Posterior cingulate gyrus (tissue), 11 donors: ENCODE results near the gene DHRS12.

Experiments used
- DNase-seq, 10 donors: peaks; one replicate each; pipeline versions ENCODE4 v3.0.0 to v3.0.0-alpha.2; 2020 to 2021; ENCODE audit warnings: mixed read lengths in 3 of 10
- intact Hi-C: fragments of 100-400 bp; cut with DNase I; formaldehyde crosslinking; loops from one replicate; pipeline ENCODE4 v1.15.1; 2023

Gene DHRS12

GRCh38 chr13:51734786-51735185, 69.2 kb downstream of the DHRS12 start:
- DNase-seq = no peak
- intact Hi-C loops = loop anchor here (5.0 kb wide), 2 partner anchors 112 to 282 kb away; partner anchors contain the start of gene INTS6

DNA sequence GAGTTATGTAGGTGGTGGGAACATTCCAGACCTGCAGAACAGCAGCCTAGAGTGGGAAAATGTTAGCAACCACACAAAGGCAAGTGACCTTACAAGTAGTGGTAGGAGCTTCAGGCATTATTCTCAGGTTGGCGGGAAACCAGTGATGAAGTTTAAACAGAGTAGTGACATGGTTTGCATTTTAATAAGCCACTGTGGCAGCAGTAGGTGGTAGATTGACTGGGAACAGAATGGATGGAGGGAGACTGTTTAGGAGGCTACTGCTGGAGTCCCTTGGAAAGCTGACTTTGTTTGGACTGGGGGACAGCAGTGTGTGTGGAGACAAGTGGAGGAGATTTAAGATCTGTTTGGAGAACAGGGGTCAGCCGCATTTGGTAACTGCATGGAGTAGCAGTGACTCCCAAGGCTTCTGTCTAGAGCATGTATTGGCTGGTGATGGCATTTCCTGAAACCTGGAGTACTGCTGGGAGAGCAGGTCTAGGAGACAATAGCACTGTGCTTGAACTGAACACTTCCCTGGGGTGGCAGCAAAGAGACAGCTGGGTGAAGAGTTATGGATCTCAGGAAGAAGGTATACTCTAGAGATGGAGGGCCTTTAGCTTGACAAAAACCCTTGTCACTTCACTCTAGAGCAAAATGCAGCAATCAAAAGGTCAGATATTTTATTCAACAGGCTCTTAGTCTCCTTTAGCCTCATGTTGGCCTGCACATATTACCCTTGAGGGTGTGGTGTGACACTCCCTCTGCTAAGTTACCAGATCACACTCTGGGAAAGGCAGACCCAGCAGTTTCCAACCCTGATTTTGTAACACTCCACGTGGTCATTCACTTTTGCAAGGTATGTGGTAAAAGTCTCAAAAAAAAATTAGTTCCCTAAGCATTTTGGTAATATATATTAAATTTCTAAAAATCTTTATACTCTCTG, 70.3 kb downstream of the DHRS12 start:
- intact Hi-C loops = loop anchor here (2.0 to 5.0 kb wide), 3 partner anchors 111 to 281 kb away; partner anchors contain the start of gene INTS6

DNA sequence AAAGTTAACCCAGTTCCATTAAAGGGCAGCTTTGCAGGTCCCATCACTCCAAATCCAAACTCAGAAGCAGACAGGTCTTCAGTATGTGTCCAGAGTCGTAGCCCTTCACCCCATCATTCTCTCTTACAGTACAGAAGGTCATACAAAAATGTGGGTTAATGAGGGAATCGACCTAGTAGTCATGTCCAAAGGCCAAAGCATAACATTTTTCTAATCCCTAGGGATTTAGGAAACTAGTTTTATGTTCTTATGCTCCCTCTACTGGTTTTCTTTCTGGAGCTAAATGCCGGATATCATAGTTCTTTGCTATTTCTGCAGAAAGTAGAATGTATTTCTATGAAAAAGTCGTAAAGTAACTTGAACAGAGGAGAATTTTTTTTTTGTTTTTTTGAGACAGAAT, 72.2 kb downstream of the DHRS12 start:
- no peak for DNase-seq
- intact Hi-C loops = loop anchor here (2.0 to 5.0 kb wide), 3 partner anchors 109 to 279 kb away; partner anchors contain the start of gene INTS6

More for the DNA sequence above, 70.3 kb downstream of the DHRS12 start:
- DNase-seq = no peak

DNA sequence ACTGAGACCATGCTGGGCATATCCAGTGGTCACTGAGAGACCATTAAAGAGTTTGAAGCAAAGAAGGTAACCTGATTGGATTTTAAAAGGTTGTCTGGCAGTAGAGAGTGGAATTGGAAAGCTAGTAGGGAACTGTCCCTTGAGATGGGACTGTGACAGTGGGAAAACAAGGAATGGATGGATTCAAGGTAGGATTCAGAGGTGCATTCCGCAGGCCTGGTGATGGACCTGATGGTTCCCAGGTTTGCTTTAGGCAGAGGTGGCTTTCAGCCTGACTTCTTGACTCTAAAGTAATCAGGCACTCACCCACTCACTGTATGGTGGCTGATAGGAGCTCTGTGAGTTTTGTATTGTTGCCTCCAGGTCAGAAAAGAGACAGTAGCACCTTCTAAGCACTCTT, 73.0 kb downstream of the DHRS12 start:
- intact Hi-C loops = loop anchor here (5.0 kb wide), 2 partner anchors 109 to 279 kb away; partner anchors contain the start of gene INTS6

GRCh38 chr13:51729866-51730553, 74.0 kb downstream of the DHRS12 start:
- DNase-seq = no peak
- intact Hi-C loops = loop anchor here (5.0 kb wide), 2 partner anchors 108 to 278 kb away; partner anchors contain the start of gene INTS6

More for the DNA sequence above, 73.0 kb downstream of the DHRS12 start:
- no peak for DNase-seq

- DNase-seq = peak in 2 of 10 donors; percentile 21 to 81
- intact Hi-C loops = no loop called here
Observed at GRCh38 chr13:51728972-51729371, 75.0 kb downstream of the DHRS12 start.

DNA sequence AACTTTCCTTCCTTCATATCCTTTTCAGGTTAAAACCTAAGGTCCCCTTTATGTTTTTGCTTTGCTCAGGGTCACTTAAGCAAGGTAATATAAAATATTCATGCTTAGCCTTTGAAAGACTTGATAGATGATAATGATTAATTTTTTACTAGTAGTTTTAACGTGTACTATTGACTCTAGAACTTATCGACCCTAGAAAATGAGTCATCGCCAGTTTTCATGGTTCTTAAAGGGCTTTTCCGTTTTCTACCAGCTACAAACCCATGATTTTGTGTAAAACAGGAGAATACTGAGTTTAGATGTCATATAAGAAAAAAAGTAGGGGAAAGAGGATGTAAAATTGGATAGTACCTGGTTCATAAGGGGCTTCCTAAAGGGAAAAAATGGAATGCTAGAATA, 75.7 kb downstream of the DHRS12 start:
- intact Hi-C loops = no loop called here
- DNase-seq = no peak

DNA sequence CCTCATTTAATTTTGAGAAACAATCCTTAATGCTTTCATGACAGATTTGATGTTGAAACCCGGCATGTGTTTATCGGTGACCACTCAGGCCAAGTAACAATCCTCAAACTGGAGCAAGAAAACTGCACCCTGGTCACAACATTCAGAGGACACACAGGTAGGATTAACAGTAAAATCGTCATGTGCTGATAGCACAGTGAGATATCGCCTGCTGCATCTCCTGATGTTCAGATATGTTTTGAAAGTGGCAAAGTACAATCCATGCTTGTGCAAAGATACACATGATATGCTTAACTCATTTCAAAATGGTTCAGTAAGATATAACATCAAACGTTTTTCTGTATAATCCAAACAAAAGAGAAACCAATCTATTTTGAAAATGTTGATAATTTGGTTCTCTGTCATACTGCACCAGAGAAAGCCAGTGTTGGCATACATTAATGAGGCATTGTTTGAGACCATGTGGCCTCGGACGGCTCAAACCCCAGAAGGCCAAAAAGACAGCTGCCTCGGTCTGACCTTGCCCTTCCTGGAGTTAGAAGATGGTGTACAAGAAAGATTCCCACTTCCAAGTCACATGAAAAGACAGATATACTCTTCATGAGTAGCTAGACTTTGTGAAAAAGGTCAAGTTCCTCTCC, 76.2 kb downstream of the DHRS12 start:
- intact Hi-C loops = no loop called here
- peak in 3 of 10 donors; percentile 12 to 87 (median 53) for DNase-seq

DNA sequence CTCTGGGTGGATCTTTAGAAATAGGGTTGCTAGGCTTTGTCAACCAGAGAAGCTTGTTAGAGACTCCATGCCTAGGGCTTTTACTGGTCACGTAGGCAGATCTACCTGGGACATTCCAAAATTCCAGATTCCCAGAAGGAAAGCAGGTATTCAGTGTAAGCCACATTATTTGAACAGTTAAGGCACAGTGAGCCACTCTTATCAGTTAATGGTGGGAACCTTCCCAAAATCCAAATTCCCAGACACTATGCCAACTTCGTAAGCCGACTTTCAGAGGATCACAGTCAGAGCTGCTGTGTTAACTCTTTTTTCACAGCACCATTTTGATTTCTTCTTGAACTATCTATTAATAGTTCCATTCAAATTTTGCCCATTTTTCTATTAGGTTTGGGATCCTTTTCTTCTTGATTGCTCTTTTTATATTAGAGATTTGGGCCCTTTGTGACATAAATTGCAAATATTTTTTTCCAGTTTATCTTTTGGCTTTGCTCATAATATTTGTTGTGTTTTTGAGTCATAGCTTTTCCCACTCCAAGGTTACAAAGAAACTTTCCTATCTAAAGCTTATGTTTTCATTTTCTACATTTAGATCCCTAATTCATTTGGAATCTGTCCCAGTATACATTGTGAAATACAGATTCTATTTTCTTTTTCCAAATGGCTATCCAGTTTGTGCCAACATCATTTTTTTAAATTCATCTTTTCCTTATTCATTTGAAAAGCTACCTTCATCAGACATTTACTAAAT, 77.3 kb downstream of the DHRS12 start:
- no peak for DNase-seq
- intact Hi-C loops = no loop called here

- intact Hi-C loops = loop anchor here (5.0 kb wide), 1 partner anchor 87 kb away; no protein-coding TSS in a partner anchor
- DNase-seq = no peak
Observed at GRCh38 chr13:51724721-51725120, 79.2 kb downstream of the DHRS12 start.

DNA sequence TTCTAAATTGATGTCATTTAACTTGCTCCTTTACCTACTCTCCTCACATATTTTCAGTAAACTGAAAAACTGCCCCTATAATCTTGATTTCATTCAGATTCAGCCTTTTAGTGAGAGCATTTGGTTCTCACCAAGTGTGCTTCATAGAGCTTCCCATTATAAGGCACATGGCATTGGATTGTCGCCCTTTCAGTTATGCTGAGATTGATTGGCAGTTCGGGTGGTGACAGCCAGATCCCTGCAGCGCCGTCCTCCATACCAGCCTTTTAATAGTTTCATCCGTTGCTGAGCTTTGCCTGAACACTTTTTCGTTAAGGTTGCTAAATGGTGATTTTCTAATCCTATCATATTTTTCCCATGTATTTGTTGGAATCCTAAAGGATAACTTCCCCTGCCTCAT, 80.4 kb downstream of the DHRS12 start:
- intact Hi-C loops = loop anchor here (5.0 kb wide), 1 partner anchor 86 kb away; no protein-coding TSS in a partner anchor

DNA sequence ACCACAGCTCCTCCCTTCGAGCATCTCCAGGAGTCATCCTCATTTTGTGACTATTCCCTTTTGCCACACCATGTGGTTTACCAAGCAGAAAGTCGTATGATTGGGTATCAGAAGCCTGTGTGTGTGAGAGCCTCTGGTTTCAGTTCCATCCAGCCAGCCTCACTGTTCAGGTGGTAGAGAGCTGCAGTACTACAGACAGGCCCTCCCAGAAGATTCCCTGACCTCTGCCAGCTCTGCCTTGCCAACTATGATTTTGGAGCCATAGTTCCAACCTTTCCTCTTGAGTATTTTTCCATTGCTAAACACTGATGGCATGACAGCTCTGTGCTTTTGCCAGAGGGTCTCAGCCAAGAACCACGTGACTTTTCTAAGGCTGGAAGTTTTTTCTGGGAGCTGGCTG, 82.5 kb downstream of the DHRS12 start:
- no peak for DNase-seq
- intact Hi-C loops = loop anchor here (5.0 kb wide), 1 partner anchor 84 kb away; no protein-coding TSS in a partner anchor

More for the DNA sequence above, 80.4 kb downstream of the DHRS12 start:
- DNase-seq = peak in 1 of 10 donors; percentile 61

DNA sequence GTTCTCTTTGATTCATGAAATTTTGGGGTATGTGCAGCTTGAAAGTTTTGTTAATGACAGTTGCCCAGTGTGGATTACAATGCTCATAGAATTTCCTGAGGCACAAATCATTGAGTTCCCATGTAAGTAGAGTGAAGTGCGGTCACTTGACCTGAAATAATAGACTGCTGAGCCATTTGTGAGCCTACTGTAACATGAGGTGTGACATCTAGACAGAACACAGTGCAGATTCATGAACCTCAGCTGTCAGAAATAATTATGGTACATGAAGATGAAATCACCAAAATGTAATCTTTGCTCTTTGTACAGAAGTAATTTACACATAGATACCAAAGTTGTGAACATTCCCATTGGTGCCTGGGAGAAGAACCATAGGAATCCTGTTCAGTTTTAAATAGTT, 84.6 kb downstream of the DHRS12 start:
- intact Hi-C loops = no loop called here
- DNase-seq = no peak
